RWPE1 (cell line): ENCODE data around the gene UGT1A10.

Experiments
- CTCF ChIA-PET: fragments of 350-600 bp; sonication (Branson Sonifier 250); formaldehyde crosslinking; extraction: SDS; loops from one replicate; lab custom pipeline; 2021; lab: Yijun Ruan, JAX
- POLR2A ChIA-PET: fragments of 400-600 bp; formaldehyde crosslinking; extraction: SDS; loops from one replicate; lab custom pipeline; 2020; ENCODE audit warnings: antibody characterized with exemption; ENCODE audit not compliant: low non-redundant PET; lab: Yijun Ruan, JAX
- DNase-seq: peaks from one replicate; pipeline ENCODE4 v3.0.0; 2012; ENCODE audit warnings: low spot score
- H3K27ac ChIP-seq: fragments of 450-650 bp; 2 replicates; pipeline ENCODE4 v1.5.1; 2017
- CTCF ChIP-seq: fragments of 450-650 bp; conservative IDR thresholded peaks from 2 replicates; pipeline ENCODE4 v1.5.1; 2017; ENCODE audit warnings: low read depth, mild to moderate bottlenecking

Gene UGT1A10

GRCh38 chr2:233671290-233672161 lies 35.3 kb downstream of the UGT1A10 start, which contains the start of gene UGT1A9:
Gene UGT1A9 (plus strand): TSS chr2:233671898. CDS start chr2:233671935, 37 bp downstream.
- TF ChIP-seq CTCF: no peak
- no peak for DNase-seq
- H3K27ac ChIP-seq: no peak within 1 kb of the TSS
- POLR2A ChIA-PET: no interaction called here
- CTCF ChIA-PET: no interaction called here

- no peak for TF ChIP-seq CTCF
- POLR2A ChIA-PET: no interaction called here
- no peak overlapping the region for H3K27ac ChIP-seq
- CTCF ChIA-PET: no interaction called here
- no peak for DNase-seq
Measured at GRCh38 chr2:233672886-233673285, 36.6 kb downstream of the UGT1A10 start.

- H3K27ac ChIP-seq: no peak overlapping the region
- TF ChIP-seq CTCF: no peak
- CTCF ChIA-PET: interaction anchor here (0.6 kb wide), 1 partner anchor 855 kb away, joined by 3 read pairs; no protein-coding TSS in a partner anchor
- POLR2A ChIA-PET: no interaction called here
- no peak for DNase-seq
Measured at GRCh38 chr2:233673896-233674295, 37.6 kb downstream of the UGT1A10 start.

- ChIA-PET POLR2A (no interaction called here), CTCF (no interaction called here)
- no peak overlapping the region for H3K27ac ChIP-seq
- no peak for TF ChIP-seq CTCF
- no peak for DNase-seq
Measured at GRCh38 chr2:233674314-233674713, 38.1 kb downstream of the UGT1A10 start.

- no peak overlapping the region for H3K27ac ChIP-seq
- no peak for TF ChIP-seq CTCF
- ChIA-PET CTCF (no interaction called here), POLR2A (no interaction called here)
- no peak for DNase-seq
Measured at GRCh38 chr2:233674995-233675394, 38.7 kb downstream of the UGT1A10 start.

- H3K27ac ChIP-seq: no peak overlapping the region
Measured at GRCh38 chr2:233676046-233676445, 39.8 kb downstream of the UGT1A10 start.

More at GRCh38 chr2:233676046-233676445, 39.8 kb downstream of the UGT1A10 start:
- ChIA-PET CTCF (no interaction called here), POLR2A (no interaction called here)
- DNase-seq: no peak
- TF ChIP-seq CTCF: no peak
